Large intestine (tissue), 3 donors: Measurements from ENCODE around the gene HELLS. TPM values are rescaled to one million over a fixed set of nuclear protein-coding genes. Genes with fewer than 3 reads are reported as not detected.

Experiments used
- DNase-seq, 2 donors: peaks; one replicate each; pipeline versions ENCODE4 v3.0.0 to v3.0.0-alpha.2; 2013
- H3K27ac ChIP-seq: one replicate; pipeline ENCODE4 v1.5.1; 2013; ENCODE audit warnings: low read length
- H3K27me3 ChIP-seq: 2 replicates; pipeline ENCODE4 v1.6.1; 2013; ENCODE audit warnings: low read length; ENCODE audit not compliant: control insufficient read depth, insufficient read depth
- H3K36me3 ChIP-seq: 2 replicates; pipeline ENCODE4 v1.6.1; 2013; ENCODE audit warnings: low read length; ENCODE audit not compliant: control insufficient read depth, insufficient read depth
- H3K4me1 ChIP-seq: one replicate; pipeline ENCODE4 v1.6.1; 2013; ENCODE audit warnings: low read length; ENCODE audit not compliant: control insufficient read depth, insufficient read depth
- H3K4me3 ChIP-seq: one replicate; pipeline ENCODE4 v1.5.1; 2013; ENCODE audit warnings: low read length
- H3K9me3 ChIP-seq: one replicate; pipeline ENCODE4 v1.6.1; 2013; ENCODE audit warnings: mild to moderate bottlenecking, low read depth, low read length, moderate library complexity; ENCODE audit not compliant: control insufficient read depth
- WGBS: methylation state at CpG from one replicate; pipeline ENCODE4 v1.1.5; 2013; ENCODE audit warnings: low lambda C conversion rate; ENCODE audit not compliant: insufficient coverage; 5-methylcytosine and 5-hydroxymethylcytosine counted together
- polyA plus RNA-seq: library from polyadenylated mRNA; unstranded; fragments of 120-200 nt; gene quantifications from one replicate; pipeline ENCODE4 v1.2.1, GENCODE V29; 2013

HELLS gene
- polyA plus RNA-seq, 1 donor = 16.8 TPM

DNA sequence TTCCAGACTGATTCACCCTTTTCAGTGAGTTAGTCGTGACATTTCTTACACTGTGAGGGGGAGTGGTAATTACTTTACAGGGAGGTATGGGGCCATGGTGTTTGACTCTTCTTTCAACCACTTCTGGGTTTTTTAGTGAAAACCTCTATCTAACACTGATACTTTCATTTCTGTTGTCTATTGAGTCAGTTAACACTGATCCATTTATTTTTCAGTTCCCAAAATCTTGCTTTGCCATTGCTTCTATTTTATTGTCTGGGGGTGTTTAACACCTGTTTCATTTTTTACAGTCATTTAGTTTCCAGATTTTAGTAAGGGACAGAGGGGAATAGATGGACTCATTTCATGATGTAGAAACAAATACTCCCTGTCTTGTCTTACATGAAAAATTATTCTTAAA is 61.5 kb downstream of the HELLS start:
- Histone ChIP-seq H3K4me1 (no peaks in the 10 kb centered on the region), H3K27ac (no peak overlapping the region), H3K36me3 (peaks cover 2% of the 10 kb centered on the region), H3K27me3 (no peaks in the 10 kb centered on the region), H3K4me3 (no peak overlapping the region), H3K9me3 (no peaks in the 10 kb centered on the region)
- 100% methylated on average over 1 of the region's 1 CpG for WGBS
- DNase-seq = no peak

DNA sequence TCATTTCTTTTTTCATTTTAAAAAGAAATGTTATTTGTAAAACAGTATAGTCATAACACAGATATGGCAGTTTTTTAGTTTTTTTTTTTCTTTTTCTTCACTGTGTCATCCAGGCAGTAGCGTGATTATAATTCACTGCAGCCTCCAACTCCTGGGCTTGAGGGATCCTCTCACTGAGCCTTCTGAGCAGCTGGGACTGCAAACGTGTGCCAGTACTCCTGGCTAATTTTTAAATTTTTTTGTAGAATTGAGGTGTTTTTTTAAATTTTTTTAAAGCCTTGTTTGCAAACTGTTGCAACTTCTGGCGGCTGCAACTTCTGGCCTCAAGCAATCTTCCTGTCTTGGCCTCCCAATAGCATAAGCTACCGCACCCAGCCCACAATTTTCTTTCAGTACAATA is 63.0 kb downstream of the HELLS start:
- Histone ChIP-seq H3K27ac (no peak overlapping the region), H3K36me3 (no peaks in the 10 kb centered on the region), H3K9me3 (no peaks in the 10 kb centered on the region), H3K27me3 (no peaks in the 10 kb centered on the region), H3K4me3 (no peak overlapping the region), H3K4me1 (no peaks in the 10 kb centered on the region)
- WGBS = 100% methylated on average over 1 of the region's 4 CpGs
- DNase-seq = no peak

DNA sequence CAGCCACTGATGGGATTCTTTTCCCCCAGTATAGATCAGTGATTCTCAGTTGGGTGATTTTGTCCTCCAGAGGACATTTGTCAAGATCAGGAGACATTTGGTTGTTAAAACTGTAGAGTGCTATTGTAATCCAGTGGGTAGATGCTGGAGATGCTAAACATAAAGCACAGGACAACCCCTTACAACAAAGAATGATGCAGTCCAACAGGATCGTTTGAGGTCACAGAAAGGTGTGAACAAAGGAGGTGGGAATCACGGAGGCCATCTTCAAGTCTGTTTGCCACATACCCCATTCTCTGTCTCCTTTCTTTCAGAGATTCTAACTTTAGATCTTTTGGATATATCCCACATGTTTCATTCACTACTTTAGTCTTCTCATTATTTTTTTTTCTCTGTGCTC is 69.0 kb downstream of the HELLS start:
- no peak for DNase-seq
- Histone ChIP-seq H3K4me1 (no peaks in the 10 kb centered on the region), H3K36me3 (no peaks in the 10 kb centered on the region), H3K4me3 (no peak overlapping the region), H3K9me3 (no peaks in the 10 kb centered on the region), H3K27ac (no peak overlapping the region), H3K27me3 (no peaks in the 10 kb centered on the region)
- WGBS = no CpG with 5 or more reads among the region's 2 CpGs

DNA sequence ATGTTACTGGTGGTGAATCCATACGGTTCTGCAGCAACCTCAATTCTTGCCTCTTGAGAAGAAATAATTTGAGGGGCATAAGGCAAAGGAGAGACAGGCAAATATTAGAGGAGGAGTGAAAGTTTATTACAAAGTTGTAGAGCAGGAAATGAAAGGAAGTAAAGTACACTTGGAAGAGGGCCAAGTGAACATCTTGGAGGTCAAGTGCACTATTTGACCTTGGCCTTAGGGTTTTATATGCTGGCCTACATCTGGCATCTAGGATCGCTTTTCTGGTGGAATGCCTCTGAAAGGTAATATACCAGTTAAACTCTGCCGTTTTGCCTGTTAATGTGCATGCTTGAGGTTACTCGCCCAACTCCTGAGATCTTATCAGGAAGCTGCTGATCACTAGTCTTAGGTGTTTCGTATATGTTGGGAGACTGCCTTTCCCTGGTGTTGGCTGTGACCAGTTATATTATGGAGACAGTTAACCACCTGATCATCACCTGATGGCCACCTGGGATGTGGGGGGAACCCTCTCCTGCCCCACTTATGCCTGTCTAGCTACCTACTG is 71.9 kb downstream of the HELLS start:
- no peak overlapping the region for H3K4me3 ChIP-seq
- peak in 1 of 2 donors; percentile 17 for DNase-seq
- H3K27me3 ChIP-seq = no peaks in the 10 kb centered on the region
- H3K9me3 ChIP-seq = no peaks in the 10 kb centered on the region
- H3K36me3 ChIP-seq = no peaks in the 10 kb centered on the region
- no peak overlapping the region for H3K27ac ChIP-seq
- WGBS = no CpG with 5 or more reads among the region's 5 CpGs
- no peaks in the 10 kb centered on the region for H3K4me1 ChIP-seq

DNA sequence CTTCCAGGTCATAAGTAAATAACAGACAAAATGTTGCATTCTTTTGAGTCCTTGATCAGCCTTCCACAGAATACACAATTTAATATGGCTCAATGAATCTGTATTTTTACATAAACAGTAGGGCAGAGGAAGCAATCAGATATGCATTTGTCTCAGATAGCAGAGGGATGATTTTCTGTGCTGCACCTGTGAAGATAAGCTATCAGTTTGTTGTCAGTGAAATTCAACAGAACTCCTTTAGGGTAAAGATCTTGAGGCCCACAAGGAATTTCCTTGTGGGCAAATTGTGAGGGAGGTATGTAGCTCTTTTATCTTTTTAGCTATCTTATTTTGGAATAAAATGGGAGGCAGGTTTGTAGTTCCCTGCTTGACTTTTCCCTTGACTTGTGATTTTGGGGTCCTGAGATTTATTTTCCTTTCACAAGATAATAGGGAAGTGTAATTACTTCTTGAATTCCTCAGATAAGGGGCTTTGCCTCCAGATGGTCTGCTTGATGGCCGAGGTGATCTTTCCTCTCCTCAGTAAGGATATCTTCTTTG is 77.1 kb downstream of the HELLS start:
- no peak overlapping the region for H3K4me3 ChIP-seq
- WGBS = 40% methylated on average over 1 of the region's 1 CpG
- no peak for DNase-seq
- H3K27ac ChIP-seq = no peak overlapping the region
- H3K36me3 ChIP-seq = no peaks in the 10 kb centered on the region
- H3K27me3 ChIP-seq = no peaks in the 10 kb centered on the region
- H3K4me1 ChIP-seq = no peaks in the 10 kb centered on the region
- no peaks in the 10 kb centered on the region for H3K9me3 ChIP-seq

DNA sequence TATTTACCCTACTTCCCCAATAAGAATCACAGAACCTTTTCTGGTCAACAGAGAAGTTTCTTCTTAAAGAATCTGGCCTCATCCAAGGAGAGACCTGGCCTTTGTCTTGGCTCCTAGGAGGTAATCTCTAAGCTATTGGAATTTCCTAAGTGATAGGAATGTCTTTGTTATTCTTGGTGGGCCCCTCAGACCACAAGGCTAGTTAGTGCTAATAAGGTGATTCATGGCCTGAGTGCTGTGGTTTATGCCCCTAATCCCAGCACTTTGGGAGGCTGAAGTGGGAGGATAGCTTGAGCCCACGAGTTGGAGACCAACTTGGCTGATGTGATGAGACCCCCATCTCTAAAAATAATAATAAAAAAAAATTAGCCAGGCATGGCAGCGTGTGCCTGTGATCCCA is 78.0 kb downstream of the HELLS start:
- Histone ChIP-seq H3K36me3 (no peaks in the 10 kb centered on the region), H3K4me3 (no peak overlapping the region), H3K27ac (no peak overlapping the region), H3K27me3 (no peaks in the 10 kb centered on the region), H3K9me3 (no peaks in the 10 kb centered on the region), H3K4me1 (peaks cover 5% of the 10 kb centered on the region)
- WGBS = no CpG with 5 or more reads among the region's 2 CpGs
- DNase-seq = no peak

DNA sequence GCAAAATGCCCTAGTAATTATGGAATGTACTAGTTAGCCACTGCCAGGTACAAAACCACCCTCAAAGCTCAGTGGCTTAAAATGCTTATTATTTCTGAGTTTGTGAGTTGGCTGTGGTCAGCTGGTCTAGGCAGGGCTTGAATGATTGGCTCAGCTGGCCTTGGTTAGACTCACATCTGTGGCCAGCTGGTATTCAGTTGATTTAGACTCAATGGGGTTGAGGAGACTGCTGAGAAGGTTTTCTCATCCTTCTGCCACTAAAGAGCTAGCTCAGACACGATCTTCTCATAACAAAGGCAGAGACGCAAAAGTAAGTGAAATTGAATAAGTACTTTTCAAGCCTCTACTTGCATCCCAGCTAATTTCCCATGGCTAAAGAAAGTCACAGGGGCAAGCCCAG is 80.9 kb downstream of the HELLS start:
- no peak overlapping the region for H3K4me3 ChIP-seq
- H3K27me3 ChIP-seq = no peaks in the 10 kb centered on the region
- H3K4me1 ChIP-seq = peaks cover 5% of the 10 kb centered on the region
- H3K27ac ChIP-seq = no peak overlapping the region
- no CpG with 5 or more reads among the region's 2 CpGs for WGBS
- peaks cover under 1% of the 10 kb centered on the region for H3K9me3 ChIP-seq
- no peak for DNase-seq
- no peaks in the 10 kb centered on the region for H3K36me3 ChIP-seq

DNA sequence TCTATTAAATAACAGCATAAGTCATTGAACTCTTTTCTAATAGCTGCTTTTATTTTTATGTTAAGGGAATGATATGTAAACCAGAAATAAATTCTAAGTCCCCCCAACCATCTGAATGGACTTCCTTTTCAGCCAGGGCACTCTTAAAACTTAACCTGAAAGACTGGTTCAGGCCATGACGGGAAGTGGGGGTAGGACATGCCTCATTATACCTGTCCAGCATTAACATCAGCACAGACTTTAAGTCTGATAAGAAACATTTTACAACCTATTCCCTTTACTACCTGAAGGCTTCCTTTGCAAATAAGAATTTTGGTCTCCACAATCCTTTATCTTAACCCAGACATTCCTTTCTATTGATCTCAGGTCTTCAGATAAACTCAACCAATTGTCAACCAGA is 81.9 kb downstream of the HELLS start:
- Histone ChIP-seq H3K9me3 (peaks cover 6% of the 10 kb centered on the region), H3K4me3 (no peak overlapping the region), H3K36me3 (no peaks in the 10 kb centered on the region), H3K4me1 (peaks cover 5% of the 10 kb centered on the region), H3K27ac (no peak overlapping the region), H3K27me3 (no peaks in the 10 kb centered on the region)
- peak in 1 of 2 donors; percentile 9 for DNase-seq
- WGBS = no CpG with 5 or more reads among the region's 1 CpG

DNA sequence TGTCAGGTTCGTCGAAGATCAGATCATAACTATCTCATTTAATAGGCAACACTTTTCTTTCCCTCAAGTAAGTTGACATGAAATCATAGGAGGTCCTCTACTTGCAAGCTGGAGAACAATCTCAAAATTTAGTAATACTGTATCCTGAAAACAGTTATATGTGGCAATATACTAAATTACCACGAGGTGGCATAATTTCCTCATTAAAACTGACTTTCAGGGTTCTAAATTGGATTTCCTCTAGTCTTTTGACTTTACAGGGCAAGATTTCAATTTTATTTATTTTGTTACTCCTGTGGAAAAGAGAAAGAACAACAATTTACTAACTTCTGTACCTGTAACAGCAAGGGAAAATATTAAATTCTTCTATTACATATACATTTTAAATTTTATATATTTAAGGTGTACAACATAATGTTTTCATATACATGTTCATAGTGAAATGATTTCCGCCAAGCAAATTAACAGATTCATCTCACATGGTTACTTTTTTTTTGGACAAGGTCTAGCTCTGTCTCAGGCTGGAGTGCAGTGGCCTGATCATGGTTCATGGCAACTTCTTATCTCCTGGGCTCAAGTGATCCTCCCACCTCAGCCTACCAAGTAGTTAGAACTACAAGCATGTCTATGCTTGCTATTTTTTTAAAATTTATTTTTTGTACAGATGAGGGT is 84.6 kb downstream of the HELLS start:
- peak in 1 of 2 donors; percentile 18 for DNase-seq
- WGBS = 52% methylated on average over 3 of the region's 4 CpGs

DNA sequence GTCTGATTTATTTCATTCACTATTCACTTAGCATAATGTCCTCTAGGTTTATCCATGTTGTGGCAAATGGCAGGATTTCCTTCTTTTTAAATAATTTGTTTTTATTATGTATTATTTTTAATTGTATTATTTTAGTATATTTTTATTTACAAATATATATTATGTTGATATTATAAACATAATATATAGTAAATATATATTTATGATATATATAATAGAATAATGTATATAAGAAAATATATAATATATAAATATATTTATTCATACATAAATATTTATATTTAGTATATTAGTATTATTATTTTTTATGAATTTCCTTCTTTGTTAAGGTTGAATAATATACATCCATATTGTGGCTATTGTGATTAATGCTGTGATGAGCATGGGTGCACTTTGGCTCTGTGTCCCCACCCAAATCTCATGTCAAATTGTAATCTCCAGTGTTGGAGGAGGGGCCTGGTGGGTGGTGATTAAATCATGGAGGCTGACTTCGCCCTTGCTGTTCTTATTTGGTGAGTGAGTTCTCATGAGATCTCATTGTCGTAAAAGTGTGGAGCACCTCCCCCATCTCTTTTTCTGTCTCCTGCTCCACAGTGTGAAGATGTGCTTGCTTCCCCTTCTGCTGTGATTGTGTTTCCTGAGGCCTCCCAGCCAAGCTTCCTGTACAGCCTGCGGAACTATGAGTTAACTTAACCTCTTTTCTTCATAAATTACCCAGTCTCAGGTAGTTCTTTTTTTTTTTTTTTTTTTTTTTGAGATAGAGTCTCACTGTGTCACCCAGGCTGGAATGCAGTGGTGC is 85.7 kb downstream of the HELLS start:
- H3K4me3 ChIP-seq = no peak overlapping the region
- no peak for DNase-seq
- no peaks in the 10 kb centered on the region for H3K36me3 ChIP-seq
- H3K27ac ChIP-seq = no peak overlapping the region
- no CpG with 5 or more reads among the region's 3 CpGs for WGBS
- H3K27me3 ChIP-seq = no peaks in the 10 kb centered on the region
- H3K4me1 ChIP-seq = peaks cover 5% of the 10 kb centered on the region
- peaks cover 6% of the 10 kb centered on the region for H3K9me3 ChIP-seq

More for the DNA sequence above, 84.6 kb downstream of the HELLS start:
- Histone ChIP-seq H3K9me3 (peaks cover 6% of the 10 kb centered on the region), H3K27me3 (no peaks in the 10 kb centered on the region), H3K4me3 (no peak overlapping the region), H3K4me1 (peaks cover 5% of the 10 kb centered on the region), H3K27ac (no peak overlapping the region), H3K36me3 (no peaks in the 10 kb centered on the region)
